HG03135 (cell line): ENCODE measurements around the gene ZNF419.

Experiments
- ATAC-seq: cut with Tn5 transposase; IDR thresholded peaks from one replicate; pipeline ENCODE4 v1.9.1; 2021; ENCODE audit warnings: mild to moderate bottlenecking, moderate library complexity; ENCODE audit not compliant: unreplicated experiment

Gene ZNF419

GRCh38 chr19:57527136-57527881, 39.8 kb downstream of the ZNF419 start, which contains the start of gene ZNF549:
Gene ZNF549 (plus strand): TSS chr19:57527356. CDS start chr19:57527574, 218 bp downstream.
- peak; percentile 95 for ATAC-seq

DNA sequence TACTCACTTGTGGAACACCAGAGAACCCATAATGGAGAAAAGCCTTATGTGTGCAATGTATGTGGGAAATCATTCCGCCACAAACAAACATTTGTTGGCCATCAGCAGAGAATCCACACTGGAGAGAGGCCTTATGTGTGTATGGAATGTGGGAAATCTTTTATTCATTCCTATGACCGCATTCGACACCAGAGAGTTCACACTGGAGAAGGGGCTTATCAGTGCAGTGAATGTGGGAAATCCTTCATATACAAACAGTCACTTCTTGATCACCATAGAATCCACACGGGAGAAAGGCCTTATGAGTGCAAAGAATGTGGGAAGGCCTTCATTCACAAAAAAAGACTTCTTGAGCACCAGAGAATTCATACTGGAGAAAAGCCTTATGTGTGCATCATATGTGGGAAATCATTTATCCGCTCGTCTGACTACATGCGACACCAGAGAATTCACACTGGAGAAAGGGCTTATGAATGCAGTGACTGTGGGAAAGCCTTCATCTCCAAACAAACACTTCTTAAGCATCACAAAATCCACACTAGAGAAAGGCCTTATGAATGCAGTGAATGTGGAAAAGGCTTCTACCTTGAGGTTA, 50.5 kb downstream of the ZNF419 start:
- ATAC-seq, result no peak
